HFFc6 (cell line): ENCODE data around the gene THBD. TPM values are rescaled to one million over a fixed set of nuclear protein-coding genes. Genes with fewer than 3 reads are reported as not detected.

Experiments
- DNase-seq: peaks from one replicate; pipeline ENCODE4 v3.0.0-alpha.2; 2018
- H3K27ac Mint-ChIP-seq: 2 replicates; pipeline ENCODE4 v1.8.0; 2020; ENCODE audit warnings: mild to moderate bottlenecking, mixed read lengths
- H3K27me3 Mint-ChIP-seq: 2 replicates; pipeline ENCODE4 v1.8.0; 2021; ENCODE audit warnings: mild to moderate bottlenecking, moderate library complexity, mixed read lengths; ENCODE audit not compliant: insufficient read depth
- H3K36me3 Mint-ChIP-seq: 2 replicates; pipeline ENCODE4 v1.8.0; 2021; ENCODE audit warnings: low read depth, mixed read lengths
- H3K4me1 Mint-ChIP-seq: 2 replicates; pipeline ENCODE4 v1.8.0; 2020; ENCODE audit warnings: low read depth, mixed read lengths
- H3K4me3 Mint-ChIP-seq: 2 replicates; pipeline ENCODE4 v1.8.0; 2020; ENCODE audit warnings: mild to moderate bottlenecking, moderate library complexity, mixed read lengths
- H3K9me3 Mint-ChIP-seq: 2 replicates; pipeline ENCODE4 v1.8.0; 2020; ENCODE audit warnings: mild to moderate bottlenecking, mixed read lengths
- long read RNA-seq: library from polyadenylated mRNA; unstranded; transcript quantifications from one replicate; pipeline ENCODE4 v2.0.0, GENCODE V29; 2019
- total RNA-seq, 6 experiments: library from RNA; stranded (reverse); fragmentation: NEBNext Ultra II Directional; extraction: Animal tissue kit (Norgen Biotek cat#: 25700); gene quantifications; 2 replicates in 1 of 6; 3 replicates in 5 of 6; pipeline ENCODE4 v1.2.3, GENCODE V29; 2021
- TF ChIP-seq, protein P1 (sequence below): fragments of 200-600 bp; sonication (generic); IDR thresholded peaks from 2 replicates; pipeline ENCODE4 v1.5.0; 2021; ENCODE audit warnings: antibody characterized with exemption, mild to moderate bottlenecking

The THBD gene, protein sequence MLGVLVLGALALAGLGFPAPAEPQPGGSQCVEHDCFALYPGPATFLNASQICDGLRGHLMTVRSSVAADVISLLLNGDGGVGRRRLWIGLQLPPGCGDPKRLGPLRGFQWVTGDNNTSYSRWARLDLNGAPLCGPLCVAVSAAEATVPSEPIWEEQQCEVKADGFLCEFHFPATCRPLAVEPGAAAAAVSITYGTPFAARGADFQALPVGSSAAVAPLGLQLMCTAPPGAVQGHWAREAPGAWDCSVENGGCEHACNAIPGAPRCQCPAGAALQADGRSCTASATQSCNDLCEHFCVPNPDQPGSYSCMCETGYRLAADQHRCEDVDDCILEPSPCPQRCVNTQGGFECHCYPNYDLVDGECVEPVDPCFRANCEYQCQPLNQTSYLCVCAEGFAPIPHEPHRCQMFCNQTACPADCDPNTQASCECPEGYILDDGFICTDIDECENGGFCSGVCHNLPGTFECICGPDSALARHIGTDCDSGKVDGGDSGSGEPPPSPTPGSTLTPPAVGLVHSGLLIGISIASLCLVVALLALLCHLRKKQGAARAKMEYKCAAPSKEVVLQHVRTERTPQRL
- total RNA-seq: under 1 TPM; 0.05 to 0.11 (median 0.09) TPM
- long read RNA-seq: 0 reads

DNA sequence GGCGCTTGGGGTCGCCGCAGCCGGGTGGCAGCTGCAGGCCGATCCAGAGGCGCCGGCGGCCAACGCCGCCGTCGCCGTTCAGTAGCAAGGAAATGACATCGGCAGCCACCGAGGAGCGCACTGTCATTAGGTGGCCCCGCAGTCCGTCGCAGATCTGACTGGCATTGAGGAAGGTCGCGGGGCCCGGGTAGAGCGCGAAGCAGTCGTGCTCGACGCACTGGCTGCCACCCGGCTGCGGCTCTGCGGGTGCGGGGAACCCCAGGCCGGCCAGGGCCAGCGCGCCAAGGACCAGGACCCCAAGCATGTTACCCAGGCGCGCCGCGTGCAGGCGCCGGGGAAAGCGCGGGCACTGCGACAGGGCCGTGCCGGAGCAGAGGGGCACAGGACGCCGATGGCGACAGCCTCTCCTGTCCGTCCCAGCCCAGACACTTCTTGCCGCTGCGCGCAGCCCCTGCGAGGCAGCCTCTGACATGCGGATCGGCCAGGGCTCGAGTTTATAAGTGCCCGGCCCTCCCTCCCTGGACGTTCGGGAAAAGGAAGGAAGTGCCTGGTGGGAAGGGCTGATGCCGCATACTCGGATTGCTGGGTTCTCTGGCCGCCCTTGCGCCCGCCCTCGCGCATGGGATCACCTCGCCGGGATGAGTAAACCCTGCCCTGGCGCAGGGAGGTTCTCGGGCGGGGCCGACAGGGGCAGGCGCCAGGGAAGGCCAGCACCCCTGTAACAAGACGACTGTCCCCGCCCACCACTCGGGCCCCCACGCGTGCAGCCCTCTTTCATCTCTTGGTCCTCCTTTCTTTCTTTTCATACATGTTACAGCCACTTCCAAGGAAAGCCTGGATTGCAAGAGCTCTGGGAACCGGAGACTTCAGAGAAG is at the start of gene THBD:
THBD (minus strand) TSS at position 472 of the 875 bp plus-strand sequence; CDS start at position 304, 168 bp downstream.
- TF ChIP-seq, protein P1, sequence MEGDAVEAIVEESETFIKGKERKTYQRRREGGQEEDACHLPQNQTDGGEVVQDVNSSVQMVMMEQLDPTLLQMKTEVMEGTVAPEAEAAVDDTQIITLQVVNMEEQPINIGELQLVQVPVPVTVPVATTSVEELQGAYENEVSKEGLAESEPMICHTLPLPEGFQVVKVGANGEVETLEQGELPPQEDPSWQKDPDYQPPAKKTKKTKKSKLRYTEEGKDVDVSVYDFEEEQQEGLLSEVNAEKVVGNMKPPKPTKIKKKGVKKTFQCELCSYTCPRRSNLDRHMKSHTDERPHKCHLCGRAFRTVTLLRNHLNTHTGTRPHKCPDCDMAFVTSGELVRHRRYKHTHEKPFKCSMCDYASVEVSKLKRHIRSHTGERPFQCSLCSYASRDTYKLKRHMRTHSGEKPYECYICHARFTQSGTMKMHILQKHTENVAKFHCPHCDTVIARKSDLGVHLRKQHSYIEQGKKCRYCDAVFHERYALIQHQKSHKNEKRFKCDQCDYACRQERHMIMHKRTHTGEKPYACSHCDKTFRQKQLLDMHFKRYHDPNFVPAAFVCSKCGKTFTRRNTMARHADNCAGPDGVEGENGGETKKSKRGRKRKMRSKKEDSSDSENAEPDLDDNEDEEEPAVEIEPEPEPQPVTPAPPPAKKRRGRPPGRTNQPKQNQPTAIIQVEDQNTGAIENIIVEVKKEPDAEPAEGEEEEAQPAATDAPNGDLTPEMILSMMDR: no peak
- peaks cover 30% of the 10 kb centered on the region; the same call in 1 of the 2 replicates for H3K27me3 Mint-ChIP-seq
- H3K4me3 Mint-ChIP-seq: peak within 1 kb of the TSS; percentile 65
- peaks cover 6% of the 10 kb centered on the region; the same call in 1 of the 2 replicates for H3K4me1 Mint-ChIP-seq
- no peak within 1 kb of the TSS for H3K27ac Mint-ChIP-seq
- no peaks in the 10 kb centered on the region for H3K36me3 Mint-ChIP-seq
- no peaks in the 10 kb centered on the region for H3K9me3 Mint-ChIP-seq
- DNase-seq: no peak

DNA sequence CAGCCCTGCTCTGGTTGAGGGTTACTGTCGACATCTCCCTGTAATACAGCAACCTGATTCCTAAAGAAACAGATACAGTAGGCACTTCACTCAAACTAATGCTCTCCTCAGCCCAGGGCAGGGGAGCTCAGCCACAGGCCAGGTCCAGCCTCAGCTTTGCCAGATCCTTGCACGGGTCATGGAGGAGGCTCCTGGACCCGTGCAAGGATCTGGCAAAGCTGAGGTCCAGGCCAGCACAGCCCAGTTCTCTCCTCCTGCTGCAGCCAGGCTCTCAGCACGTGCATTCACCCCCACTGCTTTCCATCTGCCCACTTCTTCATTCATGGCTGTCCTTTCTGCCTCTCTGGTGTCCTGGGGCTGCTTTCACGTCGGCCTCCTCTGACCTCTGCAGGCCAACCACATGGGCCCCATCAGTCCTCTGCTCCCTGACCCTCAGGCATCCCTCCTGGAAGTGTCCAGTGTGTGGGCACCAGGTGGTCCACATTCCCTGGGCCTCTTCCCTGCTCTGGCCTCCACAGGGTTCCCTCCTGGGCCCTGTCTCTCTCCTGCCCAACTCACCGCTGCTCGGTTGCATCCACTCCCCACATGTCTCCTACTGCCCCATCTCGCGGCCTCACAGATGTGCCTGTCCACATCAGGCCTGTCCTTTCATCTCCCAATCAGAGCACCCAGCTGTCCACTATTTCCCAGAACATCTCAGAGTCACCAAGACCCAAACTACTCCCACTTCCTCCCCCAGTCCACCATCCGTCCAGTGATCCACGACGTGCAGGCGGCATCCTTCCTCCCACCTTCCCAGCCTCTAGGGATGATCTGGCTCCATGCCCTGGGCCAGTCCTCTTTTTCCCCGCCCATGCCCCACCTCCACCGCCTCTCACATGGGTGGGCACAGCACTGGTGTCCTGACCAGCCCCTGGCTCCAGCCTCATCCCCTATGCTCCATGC is 48.4 kb upstream of the THBD start:
- H3K27ac Mint-ChIP-seq: no peak overlapping the region
- H3K4me3 Mint-ChIP-seq: no peak overlapping the region
- no peaks in the 10 kb centered on the region for H3K36me3 Mint-ChIP-seq
- no peak for DNase-seq
- peaks cover 15% of the 10 kb centered on the region for H3K27me3 Mint-ChIP-seq
- H3K9me3 Mint-ChIP-seq: no peaks in the 10 kb centered on the region
- no peaks in the 10 kb centered on the region for H3K4me1 Mint-ChIP-seq
- TF ChIP-seq, protein P1: no peak

DNA sequence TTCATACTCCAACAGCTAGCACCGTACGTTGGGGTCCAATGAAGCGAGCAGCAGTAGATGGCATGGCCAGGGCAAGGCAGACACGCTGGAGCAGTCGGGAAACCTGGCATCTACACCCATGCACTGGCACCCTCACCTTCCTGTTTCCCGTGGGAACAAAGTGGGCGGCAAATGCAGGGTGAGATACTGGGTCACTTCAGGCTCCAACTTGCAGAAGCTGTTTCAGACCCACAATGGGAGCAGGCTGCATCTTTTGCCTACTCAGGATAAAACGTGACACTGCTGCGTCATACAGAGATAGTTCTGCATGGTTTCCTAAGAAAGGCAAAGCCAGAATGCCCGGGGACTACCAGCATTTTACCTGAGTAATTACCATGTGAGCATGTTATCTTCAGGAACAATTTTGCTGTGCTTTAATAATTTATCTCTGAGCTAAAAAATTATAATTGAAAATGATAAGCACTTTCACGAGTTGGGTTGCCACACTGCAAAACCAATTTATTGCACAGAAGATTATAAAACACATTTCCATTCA is 47.6 kb upstream of the THBD start:
- Mint-ChIP-seq H3K4me1 (no peaks in the 10 kb centered on the region), H3K9me3 (no peaks in the 10 kb centered on the region), H3K27ac (no peak overlapping the region), H3K36me3 (no peaks in the 10 kb centered on the region), H3K27me3 (peaks cover 19% of the 10 kb centered on the region), H3K4me3 (no peak overlapping the region)
- TF ChIP-seq, protein P1: no peak
- DNase-seq: no peak

DNA sequence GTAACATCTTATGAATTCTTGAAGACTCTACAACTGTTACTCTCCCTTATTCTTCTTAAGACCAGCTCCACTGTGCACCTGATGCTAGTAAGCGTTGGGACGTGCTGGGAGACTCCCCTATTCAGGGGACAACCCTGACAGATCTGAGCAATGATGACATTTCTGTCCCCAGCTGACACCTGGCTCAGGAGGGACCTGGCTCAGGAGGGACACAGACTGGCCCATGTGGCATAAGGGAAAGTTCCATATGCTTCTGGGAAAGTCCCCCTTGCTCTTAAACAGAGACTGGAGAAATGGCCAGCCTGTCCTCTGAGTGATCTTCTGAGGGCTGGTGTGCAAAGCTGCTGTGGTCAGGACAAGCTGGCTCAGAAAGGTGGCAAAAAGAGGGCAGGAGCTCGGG is 46.6 kb upstream of the THBD start:
- TF ChIP-seq, protein P1: no peak

More for the DNA sequence above, 46.6 kb upstream of the THBD start:
- H3K4me1 Mint-ChIP-seq: no peaks in the 10 kb centered on the region
- H3K36me3 Mint-ChIP-seq: no peaks in the 10 kb centered on the region
- peaks cover 25% of the 10 kb centered on the region for H3K27me3 Mint-ChIP-seq
- H3K9me3 Mint-ChIP-seq: no peaks in the 10 kb centered on the region
- H3K4me3 Mint-ChIP-seq: no peak overlapping the region
- H3K27ac Mint-ChIP-seq: no peak overlapping the region
- no peak for DNase-seq
